Hindlimb muscle (tissue), 1 donor: ENCODE data around the gene TMPRSS3. TPM values are rescaled to one million over a fixed set of nuclear protein-coding genes. Genes with fewer than 3 reads are reported as not detected.

Experiments
- DNase-seq: peaks from one replicate; pipeline ENCODE4 v3.0.0-alpha.2; 2013
- polyA plus RNA-seq: library from polyadenylated mRNA; unstranded; fragments of 120-200 nt; gene quantifications from one replicate; pipeline ENCODE4 v1.2.1, GENCODE V29; 2013; ENCODE audit not compliant: insufficient read length

Gene TMPRSS3
- polyA plus RNA-seq, 1 donor = not detected

DNA sequence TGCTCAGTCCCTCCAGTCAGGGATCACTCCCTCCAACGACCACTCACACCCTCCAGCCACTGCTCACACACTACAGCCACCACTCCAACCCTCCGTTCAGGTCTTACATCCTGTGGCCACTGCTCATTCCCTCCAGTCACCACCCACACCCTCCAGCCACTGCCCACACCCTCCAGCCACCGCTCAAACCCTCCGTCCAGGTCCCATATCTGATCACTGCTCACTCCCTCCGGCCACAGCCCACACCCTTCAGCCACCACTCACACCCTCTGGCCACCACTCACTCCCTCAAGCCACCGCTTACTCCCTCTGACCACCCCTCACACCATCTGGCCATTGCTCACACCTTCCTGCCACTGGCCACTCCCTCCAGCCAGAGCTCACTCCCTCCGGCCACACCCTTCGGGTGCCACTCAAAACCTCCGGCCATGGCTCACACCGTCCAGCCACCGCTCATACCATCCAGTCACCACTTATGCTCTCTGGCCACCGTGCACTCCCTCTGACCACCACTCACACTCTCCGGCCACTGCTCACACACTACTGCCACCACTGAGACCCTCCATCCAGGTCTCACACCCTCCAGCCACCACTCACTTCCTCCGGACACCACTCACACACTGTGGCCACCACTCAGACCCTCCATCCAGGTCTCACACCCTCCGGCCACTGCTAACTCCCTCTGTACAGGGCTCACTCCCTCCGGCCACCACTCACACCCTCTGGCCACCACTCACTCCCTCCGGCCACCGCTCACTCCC, 24.8 kb downstream of the TMPRSS3 start:
- DNase-seq = no peak

DNA sequence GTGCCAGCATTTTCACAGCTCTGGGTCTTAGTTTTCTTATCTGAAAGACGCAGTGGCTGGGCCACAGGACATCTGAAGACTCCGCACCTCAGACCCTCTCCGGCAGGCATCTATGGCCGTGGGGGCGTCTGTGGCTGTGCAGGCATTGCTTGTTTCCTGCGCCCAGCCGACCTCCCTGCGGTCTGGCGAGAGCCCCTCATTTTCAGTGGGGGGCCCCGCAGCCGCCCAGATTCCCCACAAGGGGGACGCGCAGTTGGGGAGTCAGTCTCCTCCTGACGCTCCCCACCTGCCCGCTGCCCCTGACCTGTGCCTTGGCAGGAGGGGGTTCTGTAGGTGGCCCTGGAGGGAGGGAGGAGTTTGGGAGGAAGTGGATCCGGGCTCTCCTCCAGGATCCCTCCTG, 26.0 kb downstream of the TMPRSS3 start:
- DNase-seq = no peak

DNA sequence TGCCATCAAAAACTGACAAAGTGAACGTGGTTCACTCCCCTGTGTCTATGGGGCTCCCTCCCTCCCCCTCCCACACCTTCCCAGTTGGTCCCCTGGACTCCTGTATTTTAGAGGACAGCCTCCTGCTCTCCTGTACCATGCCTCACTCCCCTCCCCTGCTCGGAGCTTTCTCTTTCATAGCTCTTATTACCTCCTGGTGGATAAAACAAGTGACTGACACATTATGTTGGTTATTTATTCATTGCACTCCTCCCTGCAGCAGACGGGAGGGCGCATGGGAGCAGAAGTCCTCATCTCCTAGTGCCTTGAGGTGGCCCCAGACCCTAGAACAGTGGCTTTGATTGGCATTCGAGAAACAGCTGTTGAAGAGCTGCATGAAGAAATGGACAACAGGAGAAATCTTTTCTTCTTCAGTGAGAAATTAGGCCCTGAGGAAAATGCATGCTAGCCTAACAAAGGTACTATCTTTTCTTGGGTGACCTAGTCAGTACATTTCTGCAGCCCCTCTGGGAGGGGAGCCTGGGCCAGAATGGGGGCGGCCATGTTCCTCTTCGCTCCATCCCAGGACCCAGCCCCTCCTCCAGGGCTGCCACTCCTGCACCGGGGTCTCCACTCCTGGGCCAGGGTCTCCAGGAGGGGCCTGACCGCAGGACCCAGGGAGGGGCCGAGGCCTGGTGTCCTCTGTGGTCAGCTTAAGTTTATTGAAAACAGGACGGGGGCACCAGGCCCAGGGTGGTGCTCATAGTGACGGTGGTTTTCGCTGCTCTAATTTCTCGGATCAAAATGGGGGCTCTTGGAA, 28.3 kb downstream of the TMPRSS3 start:
- no peak for DNase-seq

DNA sequence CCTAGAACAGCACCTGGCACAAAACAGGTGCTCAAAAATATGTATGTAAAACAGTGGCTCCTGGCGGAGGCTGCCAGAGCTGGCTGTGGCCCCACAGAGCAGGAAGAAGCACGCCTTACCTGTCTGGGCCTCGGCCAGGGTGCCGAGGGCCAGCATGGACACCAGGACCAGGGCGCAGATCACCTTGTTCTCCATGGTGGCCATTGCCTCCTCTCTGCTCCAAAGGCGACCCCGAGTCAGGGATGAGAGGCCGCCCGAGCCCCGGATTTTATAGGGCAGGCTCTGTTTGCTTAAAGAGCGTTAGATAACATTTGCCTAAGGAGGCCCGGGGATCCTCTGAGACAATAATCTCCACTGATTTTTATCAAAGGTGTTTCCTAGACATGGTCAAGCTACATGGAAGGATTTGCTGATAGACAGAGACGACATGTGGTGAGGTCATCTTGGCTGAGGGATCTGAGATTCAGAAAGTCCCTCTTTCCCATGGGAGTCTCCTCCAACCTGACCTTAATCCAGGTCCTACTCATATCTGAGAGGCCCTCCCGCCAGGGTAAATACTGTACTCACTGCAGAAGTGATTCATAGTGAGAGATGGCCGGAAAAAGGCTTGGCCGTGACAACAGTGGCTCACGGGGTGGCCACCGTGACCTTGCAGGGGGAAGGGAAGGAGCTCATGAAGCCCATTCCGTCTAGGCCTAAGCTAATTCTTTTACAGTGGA, 29.4 kb downstream of the TMPRSS3 start, which contains the start of gene TFF1:
TSS of gene TFF1 (minus strand) at position 244 of the 719 bp plus-strand sequence. CDS start at position 204, 40 bp downstream.
- DNase-seq = no peak

DNA sequence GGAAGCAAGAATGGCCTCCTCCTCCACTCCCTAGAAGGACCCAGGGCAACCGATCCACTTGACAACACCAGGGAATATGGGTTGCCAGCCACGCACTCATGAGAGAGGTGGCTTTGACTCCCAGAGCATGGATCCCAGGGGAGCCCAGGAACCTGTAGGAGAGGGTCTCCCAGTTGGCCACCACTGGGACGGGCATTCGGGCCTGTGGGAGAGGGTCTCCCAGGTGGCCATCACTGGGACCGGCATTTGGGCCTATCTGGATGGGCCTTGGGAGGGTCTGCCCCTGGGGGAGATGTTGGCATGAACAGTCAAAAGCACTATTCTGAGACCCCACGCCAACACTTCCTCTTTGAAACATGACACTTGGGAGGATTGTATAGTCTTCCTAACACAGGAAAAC, 30.1 kb downstream of the TMPRSS3 start:
- no peak for DNase-seq

DNA sequence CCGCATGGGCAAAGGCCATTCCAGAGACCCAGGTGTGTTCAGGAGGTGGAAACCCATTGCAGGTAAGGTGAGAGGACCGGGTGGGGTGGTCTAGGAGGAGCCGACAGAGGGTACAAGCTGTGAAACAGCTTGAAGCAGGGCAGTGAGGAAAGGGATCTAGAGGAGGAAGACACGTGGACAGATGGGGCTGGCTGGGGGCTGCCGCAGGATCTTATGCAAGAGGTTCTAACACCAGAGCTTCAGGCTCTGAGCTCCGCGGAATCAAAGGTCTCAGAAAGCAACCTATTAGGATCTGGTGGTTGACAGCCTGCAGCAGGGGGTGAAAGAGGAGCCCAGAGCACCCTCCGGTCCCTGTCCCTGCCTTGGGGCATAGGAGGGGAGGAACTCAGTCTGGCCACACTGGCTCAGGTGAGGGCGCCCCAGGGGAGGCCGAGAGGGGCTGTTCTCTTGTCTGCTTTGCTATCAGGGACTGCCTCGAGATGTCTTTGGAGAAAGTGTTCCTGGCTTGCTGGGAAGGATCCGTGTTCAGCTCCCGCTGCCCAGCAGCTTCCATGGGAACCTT, 31.5 kb downstream of the TMPRSS3 start:
- DNase-seq = no peak

DNA sequence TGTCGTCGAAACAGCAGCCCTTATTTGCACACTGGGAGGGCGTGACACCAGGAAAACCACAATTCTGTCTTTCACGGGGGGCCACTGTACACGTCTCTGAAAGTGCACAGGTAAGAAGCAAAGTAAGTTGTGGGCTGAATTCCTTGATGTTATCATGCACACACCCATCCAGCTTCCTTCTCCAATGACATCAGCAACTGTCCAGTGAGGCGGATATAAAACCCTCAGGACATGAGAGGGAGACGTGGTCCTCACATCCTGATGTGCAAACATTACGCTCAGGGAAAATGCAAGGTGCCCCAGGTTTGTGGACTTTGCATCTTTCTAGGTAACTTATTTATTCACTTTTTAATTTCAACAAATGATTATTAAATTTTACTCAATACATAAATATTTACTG, 32.5 kb downstream of the TMPRSS3 start:
- DNase-seq = no peak

DNA sequence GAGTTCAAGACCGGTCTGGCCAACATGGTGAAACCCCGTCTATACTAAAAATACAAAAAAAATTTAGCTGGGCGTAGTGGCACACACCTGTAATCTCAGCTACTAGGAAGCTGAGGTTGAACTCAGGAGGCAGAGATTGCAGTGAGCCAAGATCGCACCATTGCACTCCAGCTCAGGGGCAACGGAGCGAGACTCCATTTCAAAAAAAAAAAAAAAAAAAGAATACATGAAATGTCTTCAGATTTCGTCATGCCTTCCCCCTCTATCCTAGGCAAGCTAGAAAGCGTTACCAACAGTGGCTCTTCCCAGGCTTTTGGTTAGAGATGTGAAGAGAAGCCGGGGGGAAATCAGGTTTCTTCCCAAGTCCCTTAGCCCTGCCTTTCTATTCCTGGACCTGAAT, 33.2 kb downstream of the TMPRSS3 start:
- DNase-seq = no peak

DNA sequence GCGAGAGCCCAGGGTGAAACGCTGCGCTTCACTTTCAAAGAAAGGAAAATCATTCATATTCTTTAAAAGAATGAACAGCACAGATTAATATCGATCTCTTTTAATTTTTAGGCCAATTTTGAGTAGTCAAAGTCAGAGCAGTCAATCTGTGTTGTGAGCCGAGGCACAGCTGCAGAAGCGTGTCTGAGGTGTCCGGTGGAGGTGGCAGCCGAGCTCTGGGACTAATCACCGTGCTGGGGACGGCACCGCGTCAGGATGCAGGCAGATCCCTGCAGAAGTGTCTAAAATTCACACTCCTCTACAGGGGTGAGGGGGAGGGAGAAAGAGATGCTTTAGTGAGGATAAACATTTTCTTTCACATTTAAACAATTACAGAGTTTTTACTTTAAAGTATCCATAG, 33.7 kb downstream of the TMPRSS3 start:
- no peak for DNase-seq

DNA sequence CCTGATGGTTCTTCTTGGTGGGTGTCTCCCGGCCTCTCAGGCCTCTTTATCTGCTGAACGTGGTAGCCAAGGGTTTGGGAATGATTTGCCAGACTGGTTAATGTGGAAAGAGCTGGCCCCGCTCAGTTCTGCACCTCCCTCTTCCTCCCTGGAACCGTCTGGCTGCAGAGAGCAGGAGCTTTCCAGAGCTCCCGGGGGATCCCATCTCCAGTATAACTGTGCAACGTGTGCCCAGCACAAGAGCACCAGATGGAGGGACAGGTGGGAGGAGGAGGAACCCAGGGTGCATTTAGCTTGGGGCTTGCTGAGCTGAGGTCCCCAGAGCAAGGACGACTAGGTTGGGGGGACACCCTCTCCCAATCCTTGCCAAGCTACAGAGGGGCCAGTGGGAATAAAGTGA, 34.6 kb downstream of the TMPRSS3 start:
- DNase-seq = no peak

DNA sequence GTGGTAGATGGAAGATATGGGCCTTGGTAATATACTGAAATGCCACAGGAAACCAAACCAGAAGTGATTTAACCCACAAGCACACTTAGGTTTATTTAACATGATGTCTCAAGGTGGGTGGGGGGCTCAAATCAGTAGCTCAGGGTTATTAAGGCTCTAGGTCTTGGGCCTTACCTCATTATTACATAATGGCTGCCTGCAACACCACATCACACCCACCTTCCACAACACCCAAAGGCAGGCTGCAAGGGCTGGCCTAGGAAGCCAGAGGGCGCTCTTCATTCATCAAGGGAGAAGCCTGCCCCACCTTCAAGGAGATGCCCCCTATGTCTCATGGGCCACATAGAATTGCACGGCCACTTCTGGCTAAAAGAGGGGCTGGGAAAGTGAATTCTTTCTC, 35.5 kb downstream of the TMPRSS3 start:
- no peak for DNase-seq

DNA sequence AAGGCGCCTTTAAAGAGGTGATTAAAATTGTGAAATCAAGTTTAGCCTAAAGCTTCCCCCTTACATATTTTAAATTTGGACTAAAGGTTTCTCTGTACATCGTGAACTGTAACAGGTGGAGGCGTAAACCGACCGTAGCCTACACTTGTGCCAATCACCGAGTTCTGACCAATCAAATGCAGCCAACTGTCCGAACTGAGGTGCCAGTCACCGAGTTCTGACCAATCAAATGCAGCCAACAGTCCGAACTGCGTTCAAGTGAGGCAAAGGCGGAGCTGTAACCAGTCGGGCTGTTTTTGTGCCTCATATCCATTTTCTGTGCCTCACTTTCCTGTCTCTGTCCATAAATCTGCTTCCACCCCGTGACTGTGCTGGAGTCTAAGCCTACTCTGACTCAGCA, 36.9 kb downstream of the TMPRSS3 start:
- DNase-seq = no peak

DNA sequence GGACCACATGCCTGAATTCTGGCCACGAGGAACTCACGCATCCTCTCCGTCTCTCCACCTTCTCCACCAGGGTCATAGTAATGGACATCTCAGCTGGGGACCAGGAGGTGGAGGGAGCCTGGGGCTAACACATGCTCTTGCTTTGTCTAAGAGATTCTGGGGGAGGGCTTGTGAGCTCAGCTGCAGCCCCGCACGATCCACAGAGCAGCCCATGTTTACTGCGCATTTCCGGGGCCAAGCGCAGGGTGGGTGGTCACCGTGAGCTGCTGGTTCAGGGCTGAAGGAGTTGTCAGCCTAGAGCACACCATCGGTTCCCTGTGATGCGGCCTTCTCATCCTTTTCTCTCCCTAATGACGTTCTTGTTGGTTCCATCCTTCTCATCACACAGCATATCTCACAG, 37.6 kb downstream of the TMPRSS3 start:
- DNase-seq = no peak

DNA sequence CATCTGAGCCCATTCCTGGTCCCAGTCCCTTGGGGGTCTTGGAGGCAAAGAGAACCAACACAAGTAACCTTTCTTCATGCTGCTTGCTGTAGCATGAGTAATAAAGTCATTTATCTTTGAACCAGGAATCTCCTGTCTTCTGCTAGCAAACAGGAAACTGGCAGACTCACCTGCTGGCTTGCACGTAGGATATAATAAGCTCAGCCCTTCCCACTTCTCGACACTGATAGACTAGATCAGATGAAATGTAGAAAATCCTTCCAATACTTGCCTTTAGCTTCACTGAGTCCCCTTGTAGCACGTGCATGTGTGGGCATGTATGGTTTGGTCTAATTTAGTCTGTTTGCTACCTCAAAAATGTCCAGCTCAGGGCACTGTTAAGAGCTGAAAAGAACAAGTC, 38.5 kb downstream of the TMPRSS3 start:
- DNase-seq = no peak

DNA sequence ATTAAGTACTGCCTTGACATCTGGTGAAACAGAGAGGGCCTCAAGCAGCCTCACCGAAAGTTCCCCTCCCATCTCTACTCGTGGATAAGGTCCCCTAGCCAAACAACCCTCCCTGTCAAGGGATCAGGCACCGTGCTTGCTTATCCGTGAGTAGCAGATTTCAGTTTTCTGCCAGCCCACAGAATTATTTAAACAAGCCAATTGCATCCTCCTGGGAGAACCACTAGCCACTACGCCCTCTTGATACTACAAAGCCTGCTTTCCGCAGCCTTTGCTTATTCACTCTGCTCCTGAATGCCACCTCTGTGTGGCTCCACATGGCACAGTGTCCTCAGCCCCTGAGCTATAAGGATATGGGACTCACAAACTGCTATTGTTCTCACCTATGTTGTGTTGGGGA, 39.2 kb downstream of the TMPRSS3 start:
- no peak for DNase-seq

DNA sequence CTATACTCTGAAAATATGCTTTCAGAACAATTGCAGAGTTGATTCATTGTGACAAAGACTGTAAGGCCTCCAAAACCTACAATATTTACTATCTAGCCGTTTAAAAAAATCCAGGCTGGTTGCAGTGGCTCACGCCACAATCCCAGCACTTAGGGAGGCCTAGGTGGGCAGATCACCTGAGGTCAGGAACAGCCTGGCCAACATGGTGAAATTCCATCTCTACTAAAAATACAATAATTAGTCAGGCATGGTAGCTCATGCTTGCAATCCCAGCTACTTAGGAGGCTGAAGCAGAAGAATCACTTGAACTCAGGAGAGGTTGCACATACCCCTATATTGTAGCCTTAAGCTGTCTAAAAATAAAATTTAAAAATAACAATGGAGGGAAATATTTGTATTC, 39.8 kb downstream of the TMPRSS3 start:
- no peak for DNase-seq

DNA sequence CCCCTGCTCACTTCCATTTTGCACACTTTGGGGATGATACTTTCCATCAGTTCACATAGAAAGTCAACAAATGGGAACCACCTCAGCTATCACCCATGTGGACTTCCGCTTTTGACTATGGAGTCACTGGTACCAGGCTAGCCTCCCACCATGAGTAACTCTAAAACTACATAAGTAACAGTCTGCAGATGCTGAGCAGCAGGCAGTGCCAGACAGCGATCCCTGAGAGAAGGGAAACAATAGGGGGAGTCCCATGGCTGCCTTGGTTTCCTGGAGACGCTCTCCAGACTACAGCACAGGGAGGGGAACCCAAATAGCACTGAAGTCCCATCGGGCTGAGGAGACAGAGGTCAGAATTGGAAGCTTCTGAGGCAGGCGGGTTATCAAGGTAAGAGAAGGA, 42.2 kb downstream of the TMPRSS3 start:
- no peak for DNase-seq

DNA sequence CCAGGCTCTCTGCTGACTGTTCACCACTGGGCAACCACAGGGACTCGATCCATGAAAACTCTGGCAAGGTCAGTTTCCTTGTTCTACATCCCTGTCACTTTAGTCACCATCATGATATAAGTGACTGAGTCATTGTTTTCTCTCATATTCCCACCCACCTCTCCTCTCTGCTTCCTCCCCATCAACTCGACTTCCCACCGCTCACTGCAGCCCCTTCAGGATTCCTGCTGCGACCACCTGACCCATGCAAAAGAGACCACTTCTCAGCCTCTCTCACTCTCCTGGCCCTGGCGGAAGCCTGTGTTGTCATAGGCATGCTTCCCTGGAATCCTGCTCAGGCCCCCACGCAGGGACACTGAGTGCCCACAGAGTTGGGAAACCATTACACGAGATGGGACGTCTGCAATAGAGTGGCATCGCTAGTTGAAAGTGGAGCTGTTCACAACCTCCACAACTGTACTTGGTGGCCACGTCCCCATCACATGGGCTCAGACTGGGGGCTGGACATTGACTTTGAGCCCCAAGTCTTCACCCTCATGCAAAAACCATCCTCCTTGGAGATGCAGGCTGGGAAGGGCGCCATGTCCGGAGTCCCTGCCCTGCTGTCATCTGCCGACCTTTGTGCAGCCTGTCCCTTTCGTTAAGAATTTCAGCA, 43.3 kb downstream of the TMPRSS3 start:
- no peak for DNase-seq

DNA sequence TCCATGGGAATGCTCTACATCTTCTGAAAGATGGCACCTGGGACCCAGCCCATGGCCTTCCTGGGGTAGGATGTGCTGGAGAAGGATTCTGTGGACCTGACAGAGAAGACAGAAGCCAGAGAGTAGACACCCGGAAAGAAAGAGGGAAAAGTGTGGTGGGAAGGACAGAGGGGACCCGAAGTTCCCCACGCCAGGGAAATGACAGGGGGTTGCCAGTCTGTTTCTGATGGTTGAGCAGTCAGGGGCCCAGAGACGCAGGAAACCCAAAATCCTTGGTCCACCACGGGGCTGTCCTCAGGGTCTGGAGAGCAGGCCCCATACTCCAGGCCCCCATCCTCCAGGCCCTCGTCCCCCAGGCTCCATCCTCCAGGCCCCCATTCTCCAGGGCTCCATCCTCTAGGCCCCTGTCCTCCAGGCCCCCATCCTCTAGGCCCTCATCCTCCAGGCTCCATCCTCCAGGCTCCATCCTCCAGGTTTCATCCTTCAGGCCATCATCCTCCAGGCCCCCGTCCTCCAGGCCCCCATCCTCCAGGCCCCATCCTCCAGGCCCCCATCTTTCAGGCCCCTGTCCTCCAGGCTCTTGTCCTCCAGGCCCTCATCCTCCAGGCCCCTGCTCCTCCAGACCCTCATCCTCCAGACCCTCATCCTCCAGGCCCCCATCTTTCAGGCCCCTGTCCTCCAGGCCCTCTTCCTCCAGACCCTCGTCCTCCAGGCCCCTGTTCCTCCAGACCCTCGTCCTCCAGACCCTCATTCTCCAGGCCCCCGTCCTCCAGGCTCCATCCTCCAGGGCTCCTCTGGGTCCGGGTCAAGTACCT, 44.0 kb downstream of the TMPRSS3 start:
- DNase-seq = no peak

DNA sequence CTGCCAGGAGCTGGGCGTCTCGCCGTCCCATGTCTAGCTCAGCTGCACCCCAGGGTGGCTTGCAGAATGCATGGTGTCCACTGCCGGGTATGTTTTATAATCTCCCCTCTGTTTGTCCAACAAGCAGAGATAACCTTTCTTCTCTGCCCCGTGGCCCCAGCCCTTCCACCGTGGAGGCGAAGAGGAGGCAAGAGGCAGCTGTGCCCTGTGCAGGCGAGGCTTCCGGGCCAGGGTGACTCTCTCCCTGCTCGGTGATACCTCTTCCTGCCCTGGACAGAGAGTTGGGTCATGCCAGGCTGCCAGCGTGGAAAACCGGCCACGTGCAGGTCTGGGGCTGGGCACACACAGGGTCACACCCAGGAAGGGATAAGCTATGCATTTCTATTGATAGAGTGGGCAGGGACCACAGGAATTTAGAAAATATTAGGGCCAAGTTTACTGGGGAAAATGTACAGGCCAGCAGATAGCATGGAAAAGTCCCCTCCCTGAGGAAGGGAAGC, 44.9 kb downstream of the TMPRSS3 start, which contains the start of gene TFF2:
TSS of gene TFF2 (minus strand) at position 68 of the 500 bp plus-strand sequence. CDS start at position 31, 37 bp downstream.
- DNase-seq = no peak

DNA sequence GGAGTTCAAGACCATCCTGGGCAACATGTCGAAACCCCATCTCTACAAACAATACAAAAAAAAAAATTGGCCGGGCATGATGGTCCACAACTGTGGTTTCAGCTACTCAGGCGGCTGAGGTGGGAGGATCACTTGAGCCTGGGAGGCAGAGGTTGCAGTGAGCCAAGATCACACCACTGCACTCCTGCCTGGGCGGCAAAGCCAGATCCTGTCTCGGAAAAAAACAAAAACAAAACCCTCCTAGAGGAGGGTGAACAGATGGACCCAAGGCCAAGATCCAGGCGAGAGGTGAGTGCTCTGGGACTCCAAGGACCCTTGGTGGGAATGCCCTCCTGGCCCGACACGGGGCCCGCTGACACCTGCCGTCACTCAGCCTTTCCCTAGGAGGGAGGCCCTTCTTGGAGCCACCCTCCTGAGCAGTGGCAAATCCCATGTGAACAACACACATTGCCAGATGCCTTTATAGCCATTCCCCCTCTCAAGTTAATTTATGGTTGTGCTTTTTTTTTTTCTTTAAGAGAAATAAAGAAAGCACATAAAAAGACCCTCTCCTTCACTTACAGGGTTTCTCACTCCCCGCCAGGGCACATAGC, 45.4 kb downstream of the TMPRSS3 start:
- DNase-seq = no peak
